Choroid plexus epithelial cell (primary cell): ENCODE results near the gene GALK2.

ENCODE experiments used
- DNase-seq: peaks from one replicate; pipeline ENCODE4 v3.0.0-alpha.2; 2010; ENCODE audit warnings: low read depth
- H3K4me3 ChIP-seq: 2 replicates; pipeline ENCODE4 v1.5.1; 2011; ENCODE audit warnings: low read depth, mild to moderate bottlenecking, control low read depth, low read length, moderate library complexity
- CTCF ChIP-seq: conservative IDR thresholded peaks from 2 replicates; pipeline ENCODE4 v1.5.1; 2011; ENCODE audit warnings: low read depth, mild to moderate bottlenecking, control low read depth, inconsistent platforms, low read length, moderate library complexity

The GALK2 gene

GRCh38 chr15:49293941-49294340 is 123.9 kb downstream of the GALK2 start:
- DNase-seq: no peak
- TF ChIP-seq CTCF: no peak
- H3K4me3 ChIP-seq: no peak overlapping the region

- no peak for DNase-seq
- no peak for TF ChIP-seq CTCF
- no peak overlapping the region for H3K4me3 ChIP-seq
Measured at GRCh38 chr15:49296258-49296657, 126.2 kb downstream of the GALK2 start.

- DNase-seq: no peak
- no peak for TF ChIP-seq CTCF
- no peak overlapping the region for H3K4me3 ChIP-seq
Measured at GRCh38 chr15:49297584-49297983, 127.5 kb downstream of the GALK2 start.

- H3K4me3 ChIP-seq: no peak overlapping the region
- no peak for TF ChIP-seq CTCF
- DNase-seq: no peak
Measured at GRCh38 chr15:49300856-49301255, 130.8 kb downstream of the GALK2 start.

- no peak overlapping the region for H3K4me3 ChIP-seq
- peak; percentile 17 for DNase-seq
- TF ChIP-seq CTCF: no peak
Measured at GRCh38 chr15:49301562-49301961, 131.5 kb downstream of the GALK2 start.

GRCh38 chr15:49303003-49303402 is 133.0 kb downstream of the GALK2 start:
- no peak for TF ChIP-seq CTCF
- DNase-seq: no peak
- H3K4me3 ChIP-seq: no peak overlapping the region

- no peak overlapping the region for H3K4me3 ChIP-seq
- no peak for TF ChIP-seq CTCF
- DNase-seq: no peak
Measured at GRCh38 chr15:49306551-49306950, 136.5 kb downstream of the GALK2 start.
